GM21367 (cell line): ENCODE results near the gene CYP2E1.
"Not testable (repeated sequence)": the region's sequence is repeated elsewhere in the genome, so short reads cannot be mapped to it uniquely, and the experiment has no call there.

Experiments
- ATAC-seq: cut with Tn5 transposase; IDR thresholded peaks from one replicate; pipeline ENCODE4 v1.9.1; 2021; ENCODE audit not compliant: unreplicated experiment

The CYP2E1 gene

GRCh38 chr10:133528296-133528844 lies 1.2 kb downstream of the CYP2E1 start:
- ATAC-seq = no peak

GRCh38 chr10:133528845-133529575 lies 1.8 kb downstream of the CYP2E1 start:
- no peak for ATAC-seq

- no peak for ATAC-seq
These were observed 2.4 kb downstream of the CYP2E1 start for GRCh38 chr10:133529576-133529946.

- no peak for ATAC-seq
These were observed 3.3 kb downstream of the CYP2E1 start for GRCh38 chr10:133530506-133530905.

- no peak for ATAC-seq
These were observed 5.7 kb downstream of the CYP2E1 start for GRCh38 chr10:133532871-133533270.

GRCh38 chr10:133534417-133534816 lies 7.3 kb downstream of the CYP2E1 start:
- ATAC-seq = no peak

GRCh38 chr10:133536198-133536597 lies 9.0 kb downstream of the CYP2E1 start:
- no peak for ATAC-seq

GRCh38 chr10:133537546-133538545 lies 10.7 kb downstream of the CYP2E1 start:
- no peak for ATAC-seq

GRCh38 chr10:133541441-133541975 lies 14.3 kb downstream of the CYP2E1 start:
- not testable (repeated sequence) for ATAC-seq

GRCh38 chr10:133544506-133544905 lies 17.3 kb downstream of the CYP2E1 start:
- ATAC-seq = no peak

- no peak for ATAC-seq
These were observed 27.4 kb downstream of the CYP2E1 start for GRCh38 chr10:133554600-133554999.

- no peak for ATAC-seq
These were observed 28.4 kb downstream of the CYP2E1 start for GRCh38 chr10:133555521-133555920.

- no peak for ATAC-seq
These were observed 30.2 kb downstream of the CYP2E1 start for GRCh38 chr10:133557381-133557780.

GRCh38 chr10:133559216-133559615 lies 32.1 kb downstream of the CYP2E1 start:
- no peak for ATAC-seq

- no peak for ATAC-seq
These were observed 37.7 kb downstream of the CYP2E1 start for GRCh38 chr10:133564816-133565215.

- ATAC-seq = no peak
These were observed 38.5 kb downstream of the CYP2E1 start, which contains the start of gene SYCE1 for GRCh38 chr10:133565441-133566294. SYCE1 (minus strand) TSS chr10:133565583; CDS start chr10:133565529, 54 bp downstream.

GRCh38 chr10:133567119-133567518 lies 40.0 kb downstream of the CYP2E1 start:
- no peak for ATAC-seq

- no peak for ATAC-seq
These were observed 40.6 kb downstream of the CYP2E1 start for GRCh38 chr10:133567609-133568286.

- no peak for ATAC-seq
These were observed 41.1 kb downstream of the CYP2E1 start for GRCh38 chr10:133568287-133568614.
